Vagina (tissue), 2 donors: ENCODE data around the gene CFAP73.

ENCODE experiments used
- CTCF ChIP-seq, 3 experiments: fragments of 450-650 bp in 2 of 3; fragments of 200-600 bp in 1 of 3; sonication (generic) in 1 of 3; IDR thresholded peaks; one replicate each; pipeline ENCODE4 v1.5.1; 2017 to 2019; ENCODE audit warnings: antibody characterized with exemption in 3 of 3, mild to moderate bottlenecking in 2 of 3, moderate library complexity in 2 of 3
- POLR2AphosphoS5 ChIP-seq, 2 donors: sonication (generic); formaldehyde crosslinking; IDR thresholded peaks; one replicate each; pipeline ENCODE4 v1.9.0; 2017; ENCODE audit warnings: antibody characterized with exemption in 2 of 2, mild to moderate bottlenecking in 2 of 2, low read depth in 1 of 2; ENCODE audit not compliant: insufficient read depth in 1 of 2

- TF ChIP-seq CTCF (IDR thresholded peaks at IDR 0.05), result no peak
- no peak for TF ChIP-seq POLR2AphosphoS5 (IDR thresholded peaks at IDR 0.05; ENCODE audit: insufficient read depth in 1 of 2, low read depth in 1 of 2)
Observed at GRCh38 chr12:113111247-113111646, 38.3 kb upstream of the CFAP73 start.
